Measurements from ENCODE around the gene GDF15.

DNA sequence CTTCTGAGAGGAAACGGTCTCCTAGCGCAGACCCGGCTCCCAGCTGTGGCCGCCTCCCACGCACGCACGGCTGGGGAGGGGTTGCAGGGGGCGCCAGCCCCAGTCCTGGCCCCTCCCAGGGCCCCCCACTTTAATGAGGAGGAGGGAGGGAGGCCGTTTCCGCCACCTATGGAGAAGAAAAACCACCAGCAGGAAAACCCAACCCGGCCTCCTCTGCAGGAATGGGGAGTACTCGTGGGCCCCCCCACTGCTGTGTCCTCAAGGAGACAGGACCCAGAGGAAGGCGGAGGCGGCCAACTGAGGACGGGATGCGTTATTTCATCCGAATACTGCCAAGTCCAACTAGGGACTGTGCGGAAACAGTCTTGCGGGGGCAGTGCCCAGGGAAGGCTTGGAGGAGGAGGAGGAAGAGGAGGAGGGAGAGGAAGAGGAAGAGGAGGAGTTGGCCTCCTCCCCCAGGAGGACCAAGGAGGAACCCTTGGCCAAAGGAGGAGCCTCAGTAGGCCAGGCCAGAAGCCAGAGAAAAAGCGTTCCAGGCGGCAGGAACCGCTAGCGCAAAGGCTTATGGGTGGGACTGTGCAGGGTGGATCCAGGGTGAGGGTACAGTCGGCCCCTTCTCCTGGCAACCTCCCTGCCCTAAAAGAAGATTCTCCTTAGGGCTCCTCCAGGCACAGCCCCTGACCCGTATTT lies 29.4 kb downstream of the GDF15 start:
- TF ChIP-seq, protein P1, sequence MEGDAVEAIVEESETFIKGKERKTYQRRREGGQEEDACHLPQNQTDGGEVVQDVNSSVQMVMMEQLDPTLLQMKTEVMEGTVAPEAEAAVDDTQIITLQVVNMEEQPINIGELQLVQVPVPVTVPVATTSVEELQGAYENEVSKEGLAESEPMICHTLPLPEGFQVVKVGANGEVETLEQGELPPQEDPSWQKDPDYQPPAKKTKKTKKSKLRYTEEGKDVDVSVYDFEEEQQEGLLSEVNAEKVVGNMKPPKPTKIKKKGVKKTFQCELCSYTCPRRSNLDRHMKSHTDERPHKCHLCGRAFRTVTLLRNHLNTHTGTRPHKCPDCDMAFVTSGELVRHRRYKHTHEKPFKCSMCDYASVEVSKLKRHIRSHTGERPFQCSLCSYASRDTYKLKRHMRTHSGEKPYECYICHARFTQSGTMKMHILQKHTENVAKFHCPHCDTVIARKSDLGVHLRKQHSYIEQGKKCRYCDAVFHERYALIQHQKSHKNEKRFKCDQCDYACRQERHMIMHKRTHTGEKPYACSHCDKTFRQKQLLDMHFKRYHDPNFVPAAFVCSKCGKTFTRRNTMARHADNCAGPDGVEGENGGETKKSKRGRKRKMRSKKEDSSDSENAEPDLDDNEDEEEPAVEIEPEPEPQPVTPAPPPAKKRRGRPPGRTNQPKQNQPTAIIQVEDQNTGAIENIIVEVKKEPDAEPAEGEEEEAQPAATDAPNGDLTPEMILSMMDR (IDR thresholded peaks at IDR 0.05), result no peak
- no peak for TF ChIP-seq POLR2A (IDR thresholded peaks at IDR 0.05)

Data from transverse colon (tissue), 3 donors.